ENCODE data around the gene TPM2. TPM values are rescaled to one million over a fixed set of nuclear protein-coding genes. Genes with fewer than 3 reads are reported as not detected.
A peak's percentile ranks its signal among the peaks of the same experiment; 100 is the strongest.

Gene TPM2
- total and polyA plus RNA-seq, 10 of the 15 experiments (the other 5 are each of a cell fraction or from before 2014, with no cell fraction given) = 0.11 to 9.3 (median 1.1) TPM

- Histone ChIP-seq H3K4me1 (ENCODE audit: control insufficient read depth, insufficient read depth, low read length) (peaks cover 23% of the 10 kb centered on the region), H3K4me3 (no peak overlapping the region), H3K36me3 (ENCODE audit: control insufficient read depth in 2 of 2, insufficient read depth in 2 of 2, low read length in 1 of 2) (peaks cover 3 to 6% of the 10 kb centered on the region in 2 experiments; a peak in 2 of 4 replicates), H3K79me2 (ENCODE audit: control insufficient read depth, insufficient read depth, low read length) (peaks cover 21% of the 10 kb centered on the region), H3K9ac (ENCODE audit: control insufficient read depth, insufficient read depth, low read length) (no peak overlapping the region), H2AFZ (ENCODE audit: control insufficient read depth, low read depth, low read length) (no peak overlapping the region), H3K9me3 (replicated peaks; ENCODE audit: control insufficient read depth, insufficient read depth, low read length) (no peaks in the 10 kb centered on the region), H3K27ac (ENCODE audit: control insufficient read depth, insufficient read depth) (no peak overlapping the region), H3K27me3 (replicated peaks in 1 of 2; ENCODE audit: control insufficient read depth in 2 of 2, insufficient read depth in 2 of 2, low read length in 1 of 2) (no peaks in the 10 kb centered on the region), H4K20me1 (ENCODE audit: control insufficient read depth, insufficient read depth) (no peaks in the 10 kb centered on the region), H3K4me2 (ENCODE audit: control insufficient read depth, insufficient read depth) (no peak overlapping the region)
- DNase-seq (ENCODE audit: low read depth, low spot score) (no peak), ATAC-seq (no peak), FAIRE-seq (no peak)
- TF ChIP-seq TAF1 (IDR thresholded peaks at IDR 0.05; ENCODE audit: borderline replicate concordance, low read depth, low read length) (no peak), ELK1 (IDR thresholded peaks at IDR 0.05; ENCODE audit: low read depth, low read length) (no peak), ZNF24 (IDR thresholded peaks at IDR 0.05) (no peak), ZZZ3 (IDR thresholded peaks at IDR 0.05; ENCODE audit: control insufficient read depth, insufficient read length, low read depth) (no peak), MLLT1 (IDR thresholded peaks at IDR 0.05) (0 out of 2 replicates have a peak, but pooled peaks have one; percentile 27)
- TF ChIP-seq, protein P1, sequence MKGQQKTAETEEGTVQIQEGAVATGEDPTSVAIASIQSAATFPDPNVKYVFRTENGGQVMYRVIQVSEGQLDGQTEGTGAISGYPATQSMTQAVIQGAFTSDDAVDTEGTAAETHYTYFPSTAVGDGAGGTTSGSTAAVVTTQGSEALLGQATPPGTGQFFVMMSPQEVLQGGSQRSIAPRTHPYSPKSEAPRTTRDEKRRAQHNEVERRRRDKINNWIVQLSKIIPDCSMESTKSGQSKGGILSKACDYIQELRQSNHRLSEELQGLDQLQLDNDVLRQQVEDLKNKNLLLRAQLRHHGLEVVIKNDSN (IDR thresholded peaks at IDR 0.05; ENCODE audit: borderline replicate concordance, extremely low read length, insufficient read depth, low read depth, low read length) = no peak
- ChIA-PET POLR2A (interaction anchor here (1.5 to 10.9 kb wide), 6 partner anchors 8 to 73 kb away, joined by 5 to 163 read pairs (median 18); partner anchors contain the start of genes ARHGEF39, CD72, CREB3 and SIT1), RAD21 (ENCODE audit: unreplicated experiment) (interaction anchor here (1.1 to 4.3 kb wide), 6 partner anchors 8 to 92 kb away, joined by 3 to 60 read pairs (median 6); partner anchors contain the start of genes GBA2, RGP1, TESK1 and TLN1), CTCF (interaction anchor here (0.6 to 13.5 kb wide), 10 partner anchors 9 to 123 kb away, joined by 3 to 227 read pairs (median 10); partner anchors contain the start of genes ARHGEF39, CREB3, TESK1 and TLN1), SMC1A (ENCODE audit: uncharacterized antibody, unreplicated experiment) (interaction anchor here (6.7 to 12.5 kb wide), 2 partner anchors 9 to 73 kb away, joined by 114 to 145 read pairs; partner anchors contain the start of genes CREB3, SIT1 and TLN1)
- in situ Hi-C loops (cut with MboI) = no loop called here
- intact Hi-C loops (cut with micrococcal nuclease; ENCODE audit: unreplicated experiment) = loop anchor here (10.0 kb wide), 1 partner anchor 168 kb away; the partner anchor contains the start of genes FAM221B and TMEM8B
- no TSS peak for BruUV-seq (replicated peaks)
- WGBS (ENCODE audit: insufficient coverage, insufficient replicate concordance, low lambda C conversion rate, missing lambda C conversion rate) = 79% methylated on average over 17 of the region's 17 CpGs
These were observed 33.4 kb downstream of the TPM2 start for GRCh38 chr9:35656348-35656747.
